GM12878 (cell line): Measurements from ENCODE around the gene RUNX3.

Source experiments
- EP300 ChIP-seq, 2 experiments: fragments of 150-350 bp in 1 of 2; IDR thresholded peaks; 2 replicates each; pipeline ENCODE4 v1.6.1; 2011 to 2012; ENCODE audit warnings: low read depth in 2 of 2, low read length in 2 of 2, borderline replicate concordance in 1 of 2, improper control_type of control experiment in 1 of 2, inconsistent platforms in 1 of 2; ENCODE audit not compliant: control insufficient read depth in 1 of 2
- MLLT1 ChIP-seq: fragments of 450-650 bp; IDR thresholded peaks from 2 replicates; pipeline ENCODE4 v1.6.1; 2016; ENCODE audit warnings: mild to moderate bottlenecking
- POLR2A ChIP-seq: IDR thresholded peaks from 2 replicates; pipeline ENCODE4 v1.6.1; 2011; ENCODE audit warnings: low read depth, mild to moderate bottlenecking, low read length
- RUNX3 ChIP-seq: IDR thresholded peaks from 2 replicates; pipeline ENCODE4 v1.6.1; 2012; ENCODE audit warnings: low read length, inconsistent platforms
- YBX1 ChIP-seq: fragments of 450-650 bp; IDR thresholded peaks from 2 replicates; pipeline ENCODE4 v1.6.1; 2016; ENCODE audit warnings: antibody characterized with exemption
- TF ChIP-seq, protein P1 (sequence below), 3 experiments: IDR thresholded peaks in 2 of 3; conservative IDR thresholded peaks in 1 of 3; 2 replicates each; pipeline ENCODE4 v1.5.1; 2011; ENCODE audit warnings: low read depth in 3 of 3, low read length in 3 of 3, mild to moderate bottlenecking in 3 of 3, control low read depth in 2 of 3, moderate library complexity in 2 of 3, inconsistent platforms in 1 of 3, mixed read lengths in 1 of 3; ENCODE audit not compliant: control insufficient read depth in 2 of 3, insufficient read depth in 1 of 3; ENCODE audit errors: extremely low read depth in 1 of 3
- TF ChIP-seq, protein P2 (sequence below): IDR thresholded peaks from 2 replicates; pipeline ENCODE4 v1.6.1; 2011; ENCODE audit warnings: low read depth, mild to moderate bottlenecking, low read length, moderate library complexity, borderline replicate concordance; ENCODE audit errors: extremely low read depth

GRCh38 chr1:24927988-24928688 is 1.9 kb downstream of the RUNX3 start:
- TF ChIP-seq, protein P1, sequence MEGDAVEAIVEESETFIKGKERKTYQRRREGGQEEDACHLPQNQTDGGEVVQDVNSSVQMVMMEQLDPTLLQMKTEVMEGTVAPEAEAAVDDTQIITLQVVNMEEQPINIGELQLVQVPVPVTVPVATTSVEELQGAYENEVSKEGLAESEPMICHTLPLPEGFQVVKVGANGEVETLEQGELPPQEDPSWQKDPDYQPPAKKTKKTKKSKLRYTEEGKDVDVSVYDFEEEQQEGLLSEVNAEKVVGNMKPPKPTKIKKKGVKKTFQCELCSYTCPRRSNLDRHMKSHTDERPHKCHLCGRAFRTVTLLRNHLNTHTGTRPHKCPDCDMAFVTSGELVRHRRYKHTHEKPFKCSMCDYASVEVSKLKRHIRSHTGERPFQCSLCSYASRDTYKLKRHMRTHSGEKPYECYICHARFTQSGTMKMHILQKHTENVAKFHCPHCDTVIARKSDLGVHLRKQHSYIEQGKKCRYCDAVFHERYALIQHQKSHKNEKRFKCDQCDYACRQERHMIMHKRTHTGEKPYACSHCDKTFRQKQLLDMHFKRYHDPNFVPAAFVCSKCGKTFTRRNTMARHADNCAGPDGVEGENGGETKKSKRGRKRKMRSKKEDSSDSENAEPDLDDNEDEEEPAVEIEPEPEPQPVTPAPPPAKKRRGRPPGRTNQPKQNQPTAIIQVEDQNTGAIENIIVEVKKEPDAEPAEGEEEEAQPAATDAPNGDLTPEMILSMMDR (IDR thresholded peaks at IDR 0.05 in 2 of 3, conservative IDR thresholded peaks at IDR 0.05 in 1 of 3; ENCODE audit: control insufficient read depth in 2 of 3, extremely low read depth in 1 of 3, insufficient read depth in 1 of 3, low read depth in 3 of 3, low read length in 3 of 3), result no peak
- TF ChIP-seq POLR2A (no peak; the same call in none of the 2 replicates), YBX1 (no peak), MLLT1 (no peak), RUNX3 (no peak), EP300 (IDR thresholded peaks at IDR 0.05; ENCODE audit: borderline replicate concordance in 1 of 2, control insufficient read depth in 1 of 2, low read depth in 2 of 2, low read length in 2 of 2) (no peak)
- TF ChIP-seq, protein P2, sequence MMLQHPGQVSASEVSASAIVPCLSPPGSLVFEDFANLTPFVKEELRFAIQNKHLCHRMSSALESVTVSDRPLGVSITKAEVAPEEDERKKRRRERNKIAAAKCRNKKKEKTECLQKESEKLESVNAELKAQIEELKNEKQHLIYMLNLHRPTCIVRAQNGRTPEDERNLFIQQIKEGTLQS, result no peak
